Motor neuron (in vitro differentiated cells): ENCODE data around the gene IRF8. TPM values are rescaled to one million over a fixed set of nuclear protein-coding genes. Genes with fewer than 3 reads are reported as not detected.

Experiments
- ATAC-seq, 8 experiments: fragments of 200-7000 bp; cut with Tn5 transposase; replicated peaks in 6 of 8; 2 replicates each; pipeline ENCODE4 v1.8.0; 2021; ENCODE audit warnings: mild to moderate bottlenecking in 8 of 8, moderate library complexity in 8 of 8
- H3K27ac ChIP-seq, 2 donors: fragments of 250-450 bp; sonication (Bioruptor Pico); 2 replicates each; pipeline ENCODE4 v1.9.0; 2021; ENCODE audit warnings: antibody characterized with exemption in 2 of 2, mild to moderate bottlenecking in 2 of 2, moderate library complexity in 1 of 2
- H3K4me1 ChIP-seq, 2 donors: fragments of 250-450 bp; sonication (Bioruptor Pico); replicated peaks in 1 of 2; 2 replicates each; pipeline ENCODE4 v1.6.1; 2021; ENCODE audit warnings: antibody characterized with exemption in 2 of 2, mild to moderate bottlenecking in 2 of 2, moderate library complexity in 1 of 2
- H3K4me3 ChIP-seq, 5 donors: fragments of 250-450 bp; sonication (Bioruptor Pico); 2 replicates each; pipeline ENCODE4 v1.9.0; 2021; ENCODE audit warnings: antibody characterized with exemption in 5 of 5, mild to moderate bottlenecking in 5 of 5, moderate library complexity in 4 of 5
- WGBS, 10 experiments: fragments of 450-650 bp; shearing (Covaris generic); methylation state at CpG; one replicate each; pipeline ENCODE4 v1.0.0; 2022; 5-methylcytosine and 5-hydroxymethylcytosine counted together
- in situ Hi-C, 9 experiments: fragments of 400-800 bp; cut with MboI; loops; one replicate each; pipeline ENCODE4 v1.15.0; 2021; ENCODE audit warnings: low sequenced_read_pairs in 9 of 9, low pct_unique_long_range_greater_than_20kb in 2 of 9; ENCODE audit not compliant: unreplicated experiment in 9 of 9
- total RNA-seq, 8 experiments: library from RNA; unstranded; fragments of 300-600 nt; gene quantifications; 2 replicates each; pipeline versions ENCODE4 v1.2.3 to v1.2.4, GENCODE V29; 2022

Gene IRF8
- total RNA-seq, 8 experiments from 2014 or later = 0.22 to 6.2 (median 0.81) TPM; not detected in 2

DNA sequence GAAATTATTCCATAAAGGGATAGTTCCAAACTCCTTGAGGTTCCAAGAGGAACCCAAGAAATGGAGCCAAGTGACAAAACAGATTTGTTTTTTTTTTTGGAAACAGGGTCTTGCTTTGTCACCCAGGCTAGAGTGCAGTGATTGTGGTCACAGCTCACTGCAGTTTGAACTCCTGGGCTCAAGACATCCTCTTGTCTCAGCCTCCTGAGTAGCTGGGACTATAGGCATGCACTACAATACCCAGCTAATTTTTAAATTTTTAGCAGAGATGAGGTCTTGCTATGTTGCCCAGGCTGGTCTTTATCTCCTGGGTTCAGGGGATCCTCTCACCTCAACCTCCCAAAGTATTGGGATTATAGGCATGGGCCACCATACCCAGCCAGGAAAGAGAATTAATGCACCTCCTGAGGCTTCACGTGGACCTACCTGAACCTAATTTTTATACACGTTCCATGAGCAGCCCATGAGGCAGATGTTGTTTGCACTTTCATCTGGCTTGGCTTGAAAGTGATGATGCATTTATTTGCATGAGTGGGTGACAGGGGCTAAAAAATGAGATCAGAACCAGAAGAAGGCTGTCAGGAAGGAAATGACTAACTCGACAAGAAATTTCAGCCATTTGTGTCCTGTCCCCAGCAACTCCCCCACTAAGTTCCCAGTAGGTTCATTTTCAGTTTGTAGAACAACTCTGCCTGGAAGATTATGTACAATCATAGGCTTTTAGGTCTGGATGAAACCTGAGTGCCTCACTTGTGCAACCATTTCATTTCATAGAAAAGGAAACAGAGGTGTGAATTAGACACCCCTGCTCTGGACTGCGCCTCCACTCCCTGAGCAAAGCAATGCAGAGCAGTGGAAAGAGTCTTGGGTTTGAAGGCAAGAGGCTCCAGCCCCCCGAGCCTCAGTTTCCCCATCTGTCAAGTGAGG lies 10.3 kb upstream of the IRF8 start:
- H3K4me1 ChIP-seq = no peaks in the 10 kb centered on the region
- H3K27ac ChIP-seq = no peak overlapping the region
- H3K4me3 ChIP-seq = no peak overlapping the region
- in situ Hi-C loops = no loop called here
- ATAC-seq = no peak
- WGBS, 10 experiments = 0 to 100% (median 40%) methylated on average over 1 to 4 of the region's 5 CpGs; no CpG with 5 or more reads in 1 of the 10 experiments

DNA sequence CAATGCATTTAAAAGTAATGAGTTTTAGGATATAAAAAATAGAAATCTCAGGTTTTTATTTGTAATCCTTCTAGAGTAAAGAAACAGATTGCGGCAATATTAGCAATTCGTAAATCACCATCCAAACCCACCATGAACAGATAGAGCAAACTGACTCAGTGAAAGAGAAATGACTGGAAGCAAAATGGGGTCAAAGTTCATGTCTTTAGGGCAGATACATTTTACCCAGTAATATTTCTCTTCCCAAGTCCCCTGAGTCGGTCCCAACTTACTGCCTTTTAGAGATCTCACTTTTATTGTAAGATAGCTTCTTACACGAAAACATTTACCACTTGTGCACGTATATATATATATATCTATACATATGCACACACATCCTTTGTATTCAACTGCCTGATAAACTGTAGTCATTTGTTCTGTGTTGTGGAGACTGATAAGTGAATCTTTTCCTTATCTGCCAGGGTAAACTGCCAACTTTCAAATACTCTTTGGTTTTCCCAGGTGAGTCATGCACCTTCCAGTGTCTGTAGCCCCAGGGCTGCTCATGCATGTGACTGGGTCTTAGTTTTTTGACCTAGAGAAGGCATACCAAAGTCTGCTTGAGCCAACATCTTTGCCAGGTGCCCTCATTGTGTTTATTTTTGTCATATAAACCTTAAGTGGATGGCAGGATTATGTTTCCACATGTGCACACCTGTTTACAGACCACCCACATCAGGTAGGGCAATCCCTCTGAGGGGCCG lies 7.8 kb upstream of the IRF8 start:
- Histone ChIP-seq H3K4me1 (no peaks in the 10 kb centered on the region), H3K27ac (no peak overlapping the region), H3K4me3 (no peak overlapping the region)
- WGBS, 10 experiments = 69 to 100% (median 76%) methylated on average over 1 to 6 of the region's 6 CpGs; no CpG with 5 or more reads in 1 of the 10 experiments
- in situ Hi-C loops = no loop called here
- ATAC-seq = no peak

DNA sequence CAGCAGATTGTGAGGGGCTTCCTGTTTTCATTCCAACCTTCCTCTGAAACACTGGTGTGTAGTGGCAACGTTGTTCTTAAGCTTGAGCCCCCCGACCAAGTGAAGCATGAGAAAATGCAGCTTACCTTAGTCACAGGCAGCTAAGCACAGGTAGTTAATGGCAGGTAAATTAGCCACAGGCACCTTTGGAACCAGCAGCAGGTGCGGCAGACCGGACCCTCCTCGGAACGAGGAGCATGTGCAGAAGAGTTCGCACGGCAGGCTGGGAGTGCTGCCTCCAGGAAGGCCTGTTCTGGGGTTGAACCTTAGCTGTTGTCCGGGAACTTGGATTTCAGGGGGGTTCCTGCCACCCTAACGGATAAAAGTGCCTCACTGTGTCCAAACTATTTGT lies 7.2 kb upstream of the IRF8 start:
- no peak for ATAC-seq
- no peak overlapping the region for H3K27ac ChIP-seq
- 83 to 100% (median 98%) methylated on average over 1 to 5 of the region's 10 CpGs; no CpG with 5 or more reads in 6 of the 10 experiments for WGBS, 10 experiments
- no peaks in the 10 kb centered on the region for H3K4me1 ChIP-seq
- no peak overlapping the region for H3K4me3 ChIP-seq
- in situ Hi-C loops = no loop called here

DNA sequence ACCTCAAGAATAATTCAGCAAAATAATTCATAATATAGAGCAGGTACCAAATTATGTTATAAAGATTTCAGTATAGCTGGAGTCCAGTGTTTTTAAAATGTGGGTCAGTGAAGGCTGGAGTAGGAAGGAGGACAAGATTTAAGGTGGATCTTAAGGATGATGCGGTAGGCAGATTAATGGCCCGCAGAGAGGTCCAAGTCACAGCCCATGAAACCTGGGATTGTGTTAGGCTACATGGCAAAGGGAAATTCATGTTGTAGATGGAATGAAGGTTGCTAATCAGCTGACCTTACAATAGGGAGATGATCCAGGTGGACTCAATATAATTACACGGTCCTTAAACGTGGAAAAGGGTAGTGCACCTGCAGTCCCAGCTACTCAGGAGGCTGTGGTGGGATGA lies 6.2 kb upstream of the IRF8 start:
- WGBS, 10 experiments = 20 to 90% (median 70%) methylated on average over 2 to 4 of the region's 4 CpGs; no CpG with 5 or more reads in 1 of the 10 experiments
- Histone ChIP-seq H3K27ac (no peak overlapping the region), H3K4me1 (no peaks in the 10 kb centered on the region), H3K4me3 (no peak overlapping the region)
- in situ Hi-C loops = no loop called here
- no peak for ATAC-seq

DNA sequence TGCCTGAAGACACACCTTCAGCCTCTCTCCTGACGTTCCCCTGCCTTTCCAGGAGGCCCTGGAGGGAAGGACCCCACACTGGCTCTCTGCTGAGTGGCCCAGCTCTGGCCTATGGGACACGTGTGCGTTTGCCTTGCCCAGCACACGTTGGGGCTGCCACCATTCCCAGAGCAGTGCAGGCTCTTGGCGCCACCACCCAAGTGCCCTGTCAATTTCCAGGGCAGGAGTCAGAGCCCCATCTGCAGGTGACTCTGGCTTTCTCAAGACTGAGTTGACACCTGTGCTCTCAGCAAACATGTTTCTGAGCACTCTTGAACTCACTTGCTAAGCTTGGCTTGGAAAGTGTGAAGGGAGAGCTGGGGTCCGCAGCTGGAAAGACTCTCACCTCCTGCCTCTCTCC lies 4.7 kb upstream of the IRF8 start:
- H3K4me3 ChIP-seq = no peak overlapping the region
- H3K27ac ChIP-seq = no peak overlapping the region
- in situ Hi-C loops = no loop called here
- WGBS, 10 experiments = 17 to 100% (median 61%) methylated on average over 1 to 4 of the region's 6 CpGs; no CpG with 5 or more reads in 5 of the 10 experiments
- no peak for ATAC-seq
- peaks cover 0 to 4% of the 10 kb centered on the region in 2 donors for H3K4me1 ChIP-seq

DNA sequence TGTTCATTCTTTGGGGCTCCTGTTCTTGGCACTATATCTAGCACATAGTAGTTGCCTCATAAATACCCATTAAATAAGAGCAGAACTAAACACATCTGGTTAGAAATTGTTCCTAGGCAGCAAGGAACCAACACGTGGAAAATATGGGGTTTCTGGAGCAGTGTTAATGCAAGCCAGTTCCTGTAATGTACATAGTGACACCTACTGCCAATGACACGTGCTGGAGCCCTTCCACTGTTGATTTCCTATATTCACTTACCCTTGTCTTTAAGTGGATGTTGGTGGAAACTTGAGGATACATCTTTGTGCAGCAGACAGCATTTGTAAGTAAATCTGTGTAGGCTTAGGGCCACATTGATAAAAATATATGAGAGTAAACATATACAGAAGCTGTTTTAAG lies 1.6 kb upstream of the IRF8 start:
- WGBS, 10 experiments = 0 to 27% (median 17%) methylated on average over 1 to 2 of the region's 2 CpGs; no CpG with 5 or more reads in 5 of the 10 experiments
- no peak overlapping the region for H3K27ac ChIP-seq
- peaks cover 0 to 4% of the 10 kb centered on the region in 2 donors for H3K4me1 ChIP-seq
- ATAC-seq = no peak
- H3K4me3 ChIP-seq = no peak overlapping the region
- in situ Hi-C loops = no loop called here

DNA sequence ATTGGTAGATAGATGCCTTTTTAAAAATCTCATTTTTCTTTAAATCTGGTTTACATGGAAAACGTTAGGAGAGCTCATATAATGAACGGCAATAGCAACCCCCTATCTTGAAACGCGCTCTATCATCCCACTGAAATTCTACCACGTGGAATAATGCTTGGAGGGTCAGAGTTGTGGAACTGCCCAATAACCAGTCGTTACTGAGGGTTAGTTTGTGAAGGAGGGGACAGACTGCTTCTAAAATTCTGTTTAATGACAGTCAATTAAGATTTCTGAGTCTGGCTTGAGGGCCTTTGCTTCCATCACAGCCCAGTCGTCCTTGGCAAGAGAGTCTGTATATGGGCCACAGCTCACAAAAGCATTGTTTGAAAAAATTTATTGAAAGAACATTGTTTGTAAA lies 482 bp downstream of the IRF8 start:
- H3K27ac ChIP-seq = no peak overlapping the region
- in situ Hi-C loops = no loop called here
- no peak for ATAC-seq
- 0 to 52% (median 33%) methylated on average over 1 to 6 of the region's 7 CpGs; no CpG with 5 or more reads in 1 of the 10 experiments for WGBS, 10 experiments
- H3K4me3 ChIP-seq = peak overlapping the region in 1 of 5 donors; percentile 60
- peaks cover 0 to 4% of the 10 kb centered on the region in 2 donors for H3K4me1 ChIP-seq

DNA sequence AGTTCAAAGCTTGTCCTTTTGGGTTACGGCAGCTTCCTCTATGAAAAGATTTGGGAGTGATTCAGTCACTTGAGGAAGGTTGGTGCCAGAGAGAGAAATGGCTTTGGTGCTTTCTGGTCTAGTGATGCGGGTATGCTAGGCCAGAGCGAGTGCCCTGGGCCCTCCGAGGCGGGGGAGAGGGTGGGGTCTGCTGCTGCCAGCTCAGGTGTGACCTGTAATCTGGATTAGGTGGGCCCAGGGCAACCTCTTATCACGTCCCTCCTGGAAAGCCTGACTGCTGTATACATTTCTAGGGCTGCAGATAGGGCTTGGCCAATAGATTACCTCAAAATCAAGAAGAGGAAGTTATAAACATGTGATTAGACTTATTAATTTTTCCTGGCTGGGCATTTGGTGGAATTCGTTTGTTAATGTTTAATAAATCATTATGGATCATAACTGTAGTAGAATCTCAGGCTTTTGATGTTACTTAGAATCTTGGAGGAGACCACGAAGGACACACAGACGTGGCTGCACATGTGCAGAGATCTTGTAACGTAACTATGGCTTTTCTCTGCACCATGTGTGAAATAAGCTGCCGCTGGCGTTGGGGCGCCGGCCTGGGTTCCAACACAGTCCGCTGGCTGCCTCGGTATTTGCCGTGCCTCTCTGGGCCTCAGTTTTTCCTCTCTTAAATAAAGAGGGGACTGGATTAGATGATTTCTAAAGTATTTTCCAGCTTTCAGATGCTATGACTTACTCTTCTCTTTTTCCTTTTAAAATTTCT lies 1.2 kb downstream of the IRF8 start:
- H3K4me1 ChIP-seq = peaks cover 0 to 4% of the 10 kb centered on the region in 2 donors
- in situ Hi-C loops = no loop called here
- no peak overlapping the region for H3K4me3 ChIP-seq
- 50 to 100% (median 73%) methylated on average over 1 to 12 of the region's 17 CpGs for WGBS, 10 experiments
- no peak for ATAC-seq
- H3K27ac ChIP-seq = no peak overlapping the region

DNA sequence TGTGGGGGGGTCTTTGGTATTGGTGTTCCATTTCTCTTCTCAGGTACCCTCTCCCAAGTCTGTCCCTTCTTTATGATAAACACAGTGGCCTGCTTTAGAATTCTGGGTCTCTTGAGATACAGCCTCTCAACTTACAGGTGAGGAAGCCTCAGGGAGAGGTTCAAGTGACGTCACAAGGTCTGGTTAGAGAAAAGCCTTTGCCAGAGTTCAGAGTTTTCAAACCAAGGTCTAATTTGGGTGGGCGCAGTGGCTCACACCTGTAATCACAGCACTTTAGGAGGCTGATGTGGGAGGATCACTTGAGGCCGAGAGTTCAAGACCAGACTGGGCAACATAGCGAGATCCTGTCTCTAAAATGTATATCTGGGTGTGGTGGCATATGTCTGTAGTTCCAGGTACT lies 2.1 kb downstream of the IRF8 start:
- Histone ChIP-seq H3K4me3 (no peak overlapping the region), H3K4me1 (peaks cover 0 to 4% of the 10 kb centered on the region in 2 donors), H3K27ac (no peak overlapping the region)
- in situ Hi-C loops = no loop called here
- 17 to 100% (median 69%) methylated on average over 1 to 3 of the region's 4 CpGs; no CpG with 5 or more reads in 5 of the 10 experiments for WGBS, 10 experiments
- ATAC-seq = no peak

DNA sequence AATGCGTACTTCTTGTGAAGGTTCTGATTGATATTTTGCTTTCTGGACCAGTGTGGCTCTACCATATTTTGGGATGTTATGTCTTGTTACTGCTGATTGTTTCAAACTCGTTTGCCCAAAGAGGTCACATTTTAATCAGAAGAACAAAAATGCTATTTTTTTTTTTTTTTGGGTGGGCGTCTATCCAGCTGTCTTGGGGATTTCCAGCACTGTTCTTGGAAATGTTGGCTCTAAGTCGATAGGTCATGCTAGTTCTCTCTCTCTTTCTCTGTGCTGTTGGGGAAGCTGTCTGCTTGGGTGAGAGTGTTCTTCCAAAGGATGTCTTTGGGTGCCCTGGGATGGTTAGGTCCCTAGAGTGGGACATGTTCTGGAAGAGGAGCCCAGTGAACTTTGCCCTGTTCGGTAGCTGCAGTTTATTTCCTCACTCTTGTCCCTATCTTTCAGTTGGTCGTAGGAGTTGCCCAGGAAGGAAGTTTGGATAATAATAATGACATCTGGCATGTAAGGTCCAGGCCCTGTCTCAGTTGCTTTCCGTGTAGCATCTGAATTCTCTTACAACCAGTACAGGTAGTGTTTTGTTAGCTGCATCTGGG lies 2.9 kb downstream of the IRF8 start:
- H3K4me3 ChIP-seq = no peak overlapping the region
- H3K4me1 ChIP-seq = peaks cover 0 to 4% of the 10 kb centered on the region in 2 donors
- H3K27ac ChIP-seq = no peak overlapping the region
- ATAC-seq = no peak
- in situ Hi-C loops = no loop called here
- WGBS, 10 experiments = 20 to 81% (median 37%) methylated on average over 1 to 5 of the region's 7 CpGs; no CpG with 5 or more reads in 2 of the 10 experiments

DNA sequence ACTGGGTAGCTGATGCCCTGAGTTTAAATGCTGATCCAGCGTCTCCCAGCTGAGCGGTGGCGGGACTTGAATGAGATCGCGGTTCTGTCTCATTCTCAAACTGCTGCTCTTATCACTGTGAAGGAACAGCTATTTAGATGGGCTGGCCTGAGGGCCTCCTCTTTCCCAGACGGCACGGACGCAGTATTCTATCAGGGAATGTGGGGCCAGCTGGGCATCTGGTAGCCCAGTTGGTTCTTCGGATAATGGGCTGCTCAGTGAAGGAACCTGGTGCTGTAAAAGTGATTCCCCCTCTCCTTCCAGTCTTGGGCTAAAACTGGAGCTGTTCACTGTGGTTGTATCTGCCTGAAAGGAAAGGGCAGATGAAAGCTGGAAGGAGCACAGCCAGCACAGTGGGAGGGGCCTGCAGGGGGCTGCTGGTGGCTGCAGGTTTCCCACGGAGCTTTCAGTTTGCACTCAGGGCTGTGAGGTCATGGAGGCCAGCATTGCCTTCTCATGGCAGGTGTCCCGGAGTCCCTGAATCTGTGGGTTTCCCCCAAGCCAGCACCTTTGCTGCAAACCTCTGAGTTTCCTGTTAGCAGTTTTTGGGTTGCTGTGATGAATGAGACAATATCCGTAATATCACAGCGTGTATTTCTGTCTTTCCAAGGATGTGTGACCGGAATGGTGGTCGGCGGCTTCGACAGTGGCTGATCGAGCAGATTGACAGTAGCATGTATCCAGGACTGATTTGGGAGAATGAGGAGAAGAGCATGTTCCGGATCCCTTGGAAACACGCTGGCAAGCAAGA lies 3.6 kb downstream of the IRF8 start:
- no peak for ATAC-seq
- Histone ChIP-seq H3K4me3 (no peak overlapping the region), H3K27ac (no peak overlapping the region), H3K4me1 (peaks cover 0 to 4% of the 10 kb centered on the region in 2 donors)
- 46 to 95% (median 67%) methylated on average over 3 to 9 of the region's 20 CpGs; no CpG with 5 or more reads in 3 of the 10 experiments for WGBS, 10 experiments
- in situ Hi-C loops = no loop called here

DNA sequence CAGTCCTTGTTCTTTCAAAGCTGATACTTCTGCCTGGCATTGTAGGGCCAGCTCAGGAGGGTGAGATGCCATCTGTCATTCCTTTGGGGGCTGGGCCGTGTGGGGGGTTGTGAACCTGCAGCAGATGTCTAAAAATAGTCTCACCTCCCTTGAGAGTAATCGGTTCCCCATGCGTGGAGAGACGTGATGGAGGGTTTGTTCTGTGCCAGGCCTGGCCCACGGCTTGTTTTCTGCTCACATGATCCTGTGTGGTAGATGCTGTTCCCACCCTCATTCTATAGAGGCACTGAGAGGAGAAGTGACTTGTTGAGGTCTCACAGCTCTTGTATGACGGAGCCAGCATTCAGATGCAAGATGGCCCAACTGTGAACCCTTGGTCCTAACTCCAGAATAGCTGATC lies 4.6 kb downstream of the IRF8 start:
- in situ Hi-C loops = no loop called here
- Histone ChIP-seq H3K27ac (no peak overlapping the region), H3K4me1 (no peaks in the 10 kb centered on the region), H3K4me3 (no peak overlapping the region)
- no peak for ATAC-seq
- WGBS, 10 experiments = 7 to 100% (median 71%) methylated on average over 1 to 4 of the region's 6 CpGs; no CpG with 5 or more reads in 6 of the 10 experiments
